HTERT RPE-1 (cell line): Measurements from ENCODE around the gene HMGCS2.

Experiments used
- in situ Hi-C: fragments of 300-500 bp; cut with MboI; formaldehyde crosslinking; loops from 4 replicates; pipeline ENCODE4 v1.14.3; 2020; ENCODE audit warnings: low sequenced_read_pairs

The HMGCS2 gene

DNA sequence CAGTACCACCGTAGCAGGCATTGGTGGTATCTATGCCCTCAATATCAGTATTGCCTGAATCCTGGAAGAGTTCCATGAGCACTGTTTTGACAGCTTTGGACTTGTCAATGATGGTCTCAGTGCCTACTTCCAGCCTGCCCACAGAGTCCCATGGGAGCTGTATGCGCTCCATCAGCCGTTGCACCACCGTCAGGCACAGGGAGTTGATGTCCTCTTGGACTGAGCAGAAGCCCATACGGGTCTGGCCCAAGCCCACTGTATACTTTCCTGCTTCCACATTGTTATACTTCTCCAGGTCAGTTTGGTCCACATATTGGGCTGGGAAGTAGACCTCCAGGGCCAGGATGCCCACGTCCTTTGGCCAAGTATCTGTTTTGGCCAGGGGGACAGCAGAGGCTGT is 4.5 kb downstream of the HMGCS2 start:
- in situ Hi-C loops: no loop called here

DNA sequence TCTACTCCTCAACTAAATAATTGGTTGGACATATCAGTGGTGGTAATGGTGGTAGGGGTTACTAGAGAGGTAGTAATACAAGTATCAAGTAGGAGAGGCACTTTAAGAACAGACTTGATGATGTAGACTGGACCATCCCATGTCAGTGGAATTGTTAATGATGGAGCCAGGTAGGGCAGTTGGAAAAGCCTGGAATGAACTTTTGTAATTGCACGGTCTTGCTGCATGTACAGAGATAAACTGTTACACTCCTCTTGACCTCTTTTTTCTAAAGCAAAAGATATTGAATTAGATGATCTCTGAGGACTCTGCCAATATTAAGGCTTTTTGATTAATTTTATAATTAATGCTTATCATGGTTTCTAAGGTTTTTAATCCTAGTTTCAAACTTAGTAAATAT is 5.8 kb downstream of the HMGCS2 start:
- in situ Hi-C loops: no loop called here

DNA sequence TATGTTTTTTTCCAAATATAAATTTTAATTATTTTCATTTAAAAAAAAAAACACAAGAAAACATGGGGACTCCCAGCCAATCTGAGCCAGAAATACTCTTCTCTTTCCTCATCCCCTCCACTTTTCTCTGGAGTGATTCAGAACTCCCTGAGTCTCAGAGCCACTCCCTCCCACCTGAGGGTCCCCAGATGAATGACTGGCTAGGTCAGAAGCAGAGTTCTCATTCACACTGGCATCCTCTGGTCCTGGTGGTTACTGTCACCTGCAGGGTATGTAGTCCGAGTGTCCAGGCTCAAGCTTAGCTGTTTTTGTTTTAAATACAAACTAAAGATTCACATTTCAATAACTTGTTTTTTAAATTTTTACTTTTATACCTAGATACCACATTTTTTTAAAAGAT is 6.3 kb downstream of the HMGCS2 start:
- in situ Hi-C loops: no loop called here

DNA sequence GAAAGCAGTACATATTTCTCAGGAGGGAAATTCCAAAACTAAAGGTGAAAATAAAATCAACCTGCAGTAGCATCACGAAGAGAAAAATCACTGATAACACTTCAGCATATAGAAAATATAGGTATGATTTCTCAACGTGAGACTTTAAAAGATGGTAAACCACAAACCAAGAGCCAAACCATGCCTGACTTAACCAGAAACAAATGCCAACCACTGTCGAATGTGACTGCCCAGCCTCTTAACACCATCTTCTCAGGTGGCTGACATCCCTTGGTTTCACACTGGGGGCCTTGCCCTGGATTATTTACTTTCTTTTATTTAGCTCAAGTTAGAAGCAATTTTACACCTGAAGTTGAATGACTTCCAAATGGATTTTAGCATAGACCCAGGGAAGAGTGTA is 10.1 kb downstream of the HMGCS2 start:
- in situ Hi-C loops: no loop called here

DNA sequence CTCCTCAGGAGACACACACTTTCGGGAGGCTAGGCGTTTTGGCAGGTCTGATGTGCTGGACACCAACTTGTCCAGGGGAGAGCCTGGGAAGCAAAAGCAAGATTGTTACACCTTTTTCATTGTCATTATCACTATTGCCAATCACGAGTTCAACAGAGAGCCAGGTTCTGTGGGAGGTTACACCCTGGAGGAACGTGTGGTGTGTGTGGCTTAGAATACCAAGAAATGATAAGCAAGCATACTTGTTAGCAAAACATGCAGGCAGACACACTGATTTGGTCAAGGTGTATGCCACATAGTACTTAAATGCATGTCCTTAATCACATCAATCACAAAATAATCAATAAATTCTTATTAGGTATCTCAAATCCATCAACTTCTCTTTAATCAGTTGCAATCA is 16.1 kb downstream of the HMGCS2 start:
- in situ Hi-C loops: no loop called here

DNA sequence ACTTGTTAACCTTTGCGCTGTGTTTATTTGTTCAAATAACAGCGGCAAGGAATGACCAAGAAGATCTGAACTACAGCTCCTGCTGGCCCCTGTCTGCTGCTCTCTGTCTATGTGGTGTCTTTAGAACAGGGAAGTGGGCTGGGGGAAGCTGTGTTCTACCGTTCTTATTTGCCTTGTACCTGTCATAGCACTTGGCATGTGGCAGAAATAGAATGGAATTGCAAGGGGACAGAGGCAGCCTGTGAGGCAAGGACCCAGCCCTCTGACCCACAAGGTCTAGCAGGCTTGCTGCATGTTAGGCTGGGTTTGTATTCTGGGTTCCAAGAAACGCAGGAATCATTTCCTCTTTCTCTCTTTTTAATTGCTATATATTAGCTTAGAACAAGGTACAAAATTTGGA is 20.7 kb downstream of the HMGCS2 start:
- in situ Hi-C loops: no loop called here

DNA sequence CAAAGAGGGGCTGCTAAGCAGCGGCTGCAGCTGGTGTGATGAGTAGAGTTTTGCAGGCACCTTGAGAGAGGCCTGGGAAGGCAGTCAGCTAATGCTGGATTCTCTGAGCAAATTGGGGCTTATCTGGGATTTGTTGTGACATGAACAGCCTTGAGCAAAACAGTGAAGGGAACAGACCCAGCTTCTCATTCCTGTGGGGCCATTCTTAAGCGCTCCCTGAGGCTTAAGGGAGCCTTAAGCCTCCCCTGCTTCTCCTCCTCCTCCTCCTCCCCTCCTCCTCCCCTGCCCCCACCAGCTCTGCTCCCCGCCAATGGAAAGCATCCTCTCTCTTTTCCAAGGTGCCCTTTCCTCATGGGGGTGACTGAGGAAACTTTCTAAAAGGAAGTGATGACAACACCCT is 21.3 kb downstream of the HMGCS2 start:
- in situ Hi-C loops: no loop called here

DNA sequence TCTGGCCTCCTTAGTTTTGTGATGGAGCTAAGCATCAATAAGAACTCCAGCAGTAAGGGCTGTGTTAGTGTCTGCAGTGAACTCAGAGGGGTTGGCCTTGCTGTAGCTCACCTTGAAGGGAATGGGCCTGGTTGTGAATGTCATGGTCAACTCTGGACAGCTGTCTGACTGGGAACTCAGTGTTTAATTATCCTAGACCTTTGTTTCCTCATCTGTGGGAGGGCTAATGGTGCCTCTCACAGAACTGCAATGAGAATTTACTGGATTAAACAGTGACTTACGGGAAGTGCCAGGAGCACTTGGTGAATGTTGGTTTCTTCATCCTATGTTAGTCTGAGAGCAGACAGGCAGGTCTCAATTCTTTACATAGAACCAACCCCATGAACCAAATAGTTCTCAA is 23.7 kb downstream of the HMGCS2 start:
- in situ Hi-C loops: no loop called here

DNA sequence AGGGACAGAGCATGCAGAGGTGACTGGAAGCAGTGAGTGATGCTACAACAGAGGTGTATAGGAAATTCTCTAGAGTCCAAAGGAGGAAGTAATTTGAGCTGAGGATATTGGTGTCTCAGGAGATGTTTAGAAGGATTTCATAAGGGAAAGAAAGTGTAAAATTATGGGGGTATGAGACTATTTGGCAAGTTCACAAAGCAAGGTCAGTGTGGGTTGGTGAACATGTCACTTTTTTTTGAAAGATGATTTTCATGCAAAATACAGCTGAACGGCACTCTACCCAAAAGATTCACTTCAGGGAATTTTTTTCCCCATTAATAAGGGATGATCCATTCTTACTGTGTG is 24.1 kb downstream of the HMGCS2 start:
- in situ Hi-C loops: no loop called here

DNA sequence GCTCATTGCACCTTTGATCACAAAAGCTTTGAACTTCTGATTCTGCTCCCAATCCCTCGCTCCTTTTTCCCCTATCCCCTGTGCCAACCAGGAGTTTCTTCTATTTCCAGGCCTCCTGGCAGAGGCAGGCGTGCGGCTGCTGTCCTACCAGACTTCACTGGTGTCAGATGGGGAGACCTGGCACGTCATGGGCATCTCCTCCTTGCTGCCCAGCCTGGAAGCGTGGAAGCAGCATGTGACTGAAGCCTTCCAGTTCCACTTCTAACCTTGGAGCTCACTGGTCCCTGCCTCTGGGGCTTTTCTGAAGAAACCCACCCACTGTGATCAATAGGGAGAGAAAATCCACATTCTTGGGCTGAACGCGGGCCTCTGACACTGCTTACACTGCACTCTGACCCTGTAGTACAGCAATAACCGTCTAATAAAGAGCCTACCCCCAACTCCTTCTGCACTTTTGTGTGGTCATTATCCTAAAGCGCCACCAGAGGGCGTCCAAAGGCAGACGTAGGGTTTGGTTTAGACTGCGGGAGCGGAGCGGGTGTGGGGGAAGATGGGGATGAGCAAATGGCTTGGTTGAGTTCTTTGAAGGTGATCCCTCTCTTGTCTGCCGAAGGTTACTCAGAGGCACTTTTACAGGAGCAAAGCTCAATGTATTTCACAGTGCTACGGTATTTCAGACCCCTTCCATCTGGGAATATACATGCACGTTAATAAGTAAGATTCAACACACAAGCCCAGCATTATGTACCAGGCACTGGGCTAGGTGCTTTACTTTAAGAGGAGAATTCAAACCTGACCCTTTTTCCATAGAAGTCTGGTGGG is 24.7 kb downstream of the HMGCS2 start:
- in situ Hi-C loops: no loop called here

DNA sequence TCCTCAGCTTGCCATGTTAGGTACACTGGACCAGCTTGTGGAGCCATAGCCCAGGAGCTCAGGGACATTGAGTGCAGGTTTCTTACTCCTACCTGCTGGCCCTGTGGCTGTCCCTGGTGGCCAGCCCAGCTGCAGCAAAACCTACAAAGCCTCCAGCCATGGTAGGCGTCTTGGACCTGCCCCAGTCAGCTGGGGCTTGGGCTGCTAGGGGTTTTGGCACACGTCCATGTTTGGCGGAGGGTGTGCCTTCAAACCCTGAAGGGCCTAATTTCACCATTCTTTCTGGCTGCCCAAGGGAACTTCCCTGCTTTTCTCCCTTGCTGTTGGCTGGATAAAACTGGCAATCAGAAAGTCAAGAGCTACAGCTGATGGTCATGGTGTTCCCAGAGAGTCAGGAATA is 25.4 kb downstream of the HMGCS2 start:
- in situ Hi-C loops: no loop called here

DNA sequence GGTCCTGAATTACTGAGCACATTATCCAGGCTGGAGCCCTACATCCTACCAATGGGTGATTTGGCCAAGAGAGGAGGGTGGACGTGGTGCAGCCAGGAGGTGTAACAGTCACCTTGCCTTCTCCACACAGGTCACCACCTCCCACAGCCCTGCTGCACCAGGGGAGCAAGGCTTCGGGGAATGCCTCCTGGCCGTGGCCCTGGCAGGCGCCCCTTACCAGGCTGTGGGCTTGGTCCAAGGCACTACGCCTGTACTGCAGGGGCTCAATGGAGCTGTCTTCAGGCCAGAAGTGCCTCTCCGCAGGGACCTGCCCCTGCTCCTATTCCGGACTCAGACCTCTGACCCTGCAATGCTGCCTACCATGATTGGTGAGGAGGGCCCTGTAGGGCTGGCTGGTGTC is 26.0 kb downstream of the HMGCS2 start:
- in situ Hi-C loops: no loop called here

DNA sequence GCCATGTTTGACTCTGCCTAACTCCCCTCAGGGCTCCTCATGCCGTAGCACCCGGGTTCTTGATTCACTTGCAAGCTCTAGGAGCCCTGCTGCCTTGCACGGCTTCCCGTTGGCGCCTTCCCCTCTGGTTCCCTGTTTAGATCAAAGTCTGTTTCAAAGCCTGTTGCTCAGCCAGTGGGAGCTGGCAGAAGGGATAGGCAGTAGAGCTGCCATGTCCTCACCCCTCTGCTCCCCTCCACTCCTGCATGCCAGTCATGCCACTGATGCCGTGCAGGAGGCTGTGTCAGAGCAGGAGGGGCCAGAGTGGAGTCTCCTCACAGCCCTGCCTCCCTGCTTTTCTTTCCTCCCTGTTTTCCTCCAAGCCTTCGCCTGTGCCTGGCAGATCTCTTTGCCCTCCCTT is 26.5 kb downstream of the HMGCS2 start:
- in situ Hi-C loops: no loop called here

DNA sequence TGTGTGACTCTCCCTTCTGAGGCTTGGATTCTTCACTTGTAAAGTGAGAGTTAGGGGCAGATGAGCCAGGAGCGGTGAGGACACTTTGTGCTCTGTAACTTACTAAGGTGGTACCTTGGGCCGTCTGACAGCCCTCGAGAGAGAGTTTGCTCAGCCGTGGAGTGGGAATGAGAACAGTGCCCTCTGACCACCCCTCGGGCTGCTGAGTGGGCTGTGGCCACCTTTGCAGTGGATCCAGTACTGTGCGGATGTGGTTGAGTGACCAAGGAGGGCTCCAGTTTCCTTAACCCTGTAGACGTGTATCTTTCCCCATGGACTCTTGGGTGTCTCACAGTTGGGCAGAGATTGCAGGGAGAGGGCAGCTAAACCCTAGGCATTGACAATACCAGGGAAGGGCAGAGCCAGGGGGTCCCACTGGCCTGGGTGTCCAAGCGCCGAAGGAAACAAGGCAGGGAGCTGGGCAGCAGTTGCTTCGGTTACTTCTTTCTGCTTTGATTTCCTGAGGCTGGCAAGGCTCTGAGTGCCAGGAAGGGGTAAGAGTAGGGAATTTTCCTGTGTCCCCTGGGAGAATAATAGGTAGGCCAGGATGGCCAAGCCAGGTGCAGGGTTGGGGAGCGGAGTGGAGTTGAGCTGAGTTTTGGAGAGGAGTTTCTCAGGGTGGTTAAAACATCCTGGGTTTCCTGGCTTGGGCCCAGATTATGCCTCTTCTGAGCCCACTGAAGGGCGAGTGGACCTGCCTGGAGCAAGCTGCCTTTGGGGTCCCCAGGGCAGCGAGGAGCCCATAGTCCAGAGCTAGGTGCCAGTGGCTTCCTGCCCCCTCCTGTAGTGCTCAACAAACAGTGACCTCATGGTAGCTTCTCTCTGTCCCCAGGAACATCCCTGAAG is 27.6 kb downstream of the HMGCS2 start:
- in situ Hi-C loops: no loop called here

DNA sequence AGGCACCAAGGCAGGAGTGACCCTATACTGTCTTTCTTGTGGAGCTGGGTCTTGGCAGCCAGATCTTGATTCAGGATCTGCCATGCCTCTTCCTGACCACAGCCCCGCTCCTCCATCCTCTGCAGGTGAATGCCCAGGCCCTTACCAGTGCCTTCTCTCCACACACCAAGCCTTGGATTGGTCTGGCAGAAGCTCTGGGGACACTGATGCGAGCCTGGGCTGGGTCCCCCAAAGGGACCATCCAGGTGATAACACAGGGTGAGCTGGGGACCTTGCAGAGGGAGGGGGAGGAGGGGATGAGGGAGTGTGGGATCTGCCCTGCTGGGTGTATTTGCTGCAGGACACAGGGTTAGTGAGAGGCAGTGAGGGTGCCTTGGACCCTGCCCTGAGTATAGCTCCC is 28.4 kb downstream of the HMGCS2 start:
- in situ Hi-C loops: no loop called here

DNA sequence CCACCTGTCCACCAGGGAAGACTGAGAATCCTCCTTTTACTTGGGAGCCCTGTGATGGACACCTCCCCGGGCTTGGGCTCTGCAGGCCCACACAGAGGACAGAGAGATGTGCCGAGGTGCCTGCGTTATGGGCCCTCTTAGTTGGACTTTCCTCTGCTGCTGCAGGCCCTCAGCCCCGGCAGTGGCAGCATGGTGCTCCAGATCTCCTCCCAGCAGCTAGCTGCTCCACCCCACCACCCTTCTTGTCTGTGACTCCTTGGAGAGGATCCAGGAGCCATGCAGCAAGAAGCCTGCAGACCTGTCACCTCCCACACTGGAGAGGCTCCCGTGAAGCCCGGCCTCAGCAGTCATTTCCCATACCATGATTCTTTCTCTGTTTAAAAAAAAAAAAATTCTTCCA is 29.6 kb downstream of the HMGCS2 start:
- in situ Hi-C loops: no loop called here

DNA sequence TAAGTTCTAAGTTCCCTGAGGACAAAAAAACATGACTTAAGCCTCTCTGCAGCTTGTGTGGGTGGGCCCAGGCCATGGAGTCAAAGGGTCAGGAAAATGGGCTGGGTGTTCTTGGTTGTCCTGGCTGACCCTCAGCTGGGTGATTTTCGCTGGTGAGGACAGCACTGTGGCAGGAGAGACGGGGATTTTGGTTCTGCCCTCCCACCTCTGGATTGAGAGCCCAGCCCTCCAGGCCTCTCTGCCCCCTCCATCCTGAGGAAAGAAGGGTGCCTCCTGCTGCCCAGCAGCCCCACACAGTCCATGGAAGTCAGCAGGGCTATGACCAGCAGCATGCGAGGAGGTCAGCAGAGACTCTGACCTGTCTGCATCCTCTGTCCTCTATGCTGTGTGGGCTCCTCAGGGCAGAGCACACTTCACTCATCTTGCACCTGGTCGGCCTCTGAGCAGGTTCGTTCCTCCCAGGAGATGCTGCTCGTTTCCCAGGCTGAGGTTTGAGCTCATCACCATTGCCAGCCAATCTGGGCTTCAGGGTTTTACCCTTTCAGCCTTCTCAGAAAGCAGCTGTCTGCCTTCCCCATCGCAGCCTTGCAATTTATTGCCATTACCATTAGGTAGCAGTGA is 30.5 kb downstream of the HMGCS2 start:
- in situ Hi-C loops: no loop called here

DNA sequence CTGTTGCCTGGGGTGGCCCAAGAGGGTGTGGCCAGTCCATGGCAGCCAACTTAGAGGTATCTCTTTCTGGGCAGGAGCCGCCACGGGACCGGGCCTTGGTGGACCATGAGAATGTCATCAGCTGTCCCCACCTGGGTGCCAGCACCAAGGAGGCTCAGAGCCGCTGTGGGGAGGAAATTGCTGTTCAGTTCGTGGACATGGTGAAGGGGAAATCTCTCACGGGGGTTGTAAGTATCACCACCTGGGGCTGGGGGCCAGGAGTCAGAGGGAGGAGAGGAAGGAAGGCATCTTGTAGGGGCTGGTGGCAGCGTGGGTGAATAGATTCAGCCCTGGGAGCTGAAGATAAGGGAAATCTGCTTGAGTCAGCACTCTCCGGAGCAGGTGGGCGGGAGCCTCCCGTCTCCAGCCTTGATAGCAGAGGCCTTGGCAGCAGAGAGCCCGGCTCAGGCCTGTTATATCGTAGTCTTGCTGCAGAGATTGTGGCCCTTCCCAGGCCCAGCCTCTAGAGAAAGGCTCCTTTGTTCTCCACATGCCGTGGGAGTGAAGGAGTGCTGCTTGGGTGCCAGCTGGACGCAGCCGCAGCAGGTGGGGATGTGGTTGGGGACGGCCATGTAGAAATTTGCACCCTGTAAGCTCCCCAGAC is 31.5 kb downstream of the HMGCS2 start:
- in situ Hi-C loops: no loop called here

DNA sequence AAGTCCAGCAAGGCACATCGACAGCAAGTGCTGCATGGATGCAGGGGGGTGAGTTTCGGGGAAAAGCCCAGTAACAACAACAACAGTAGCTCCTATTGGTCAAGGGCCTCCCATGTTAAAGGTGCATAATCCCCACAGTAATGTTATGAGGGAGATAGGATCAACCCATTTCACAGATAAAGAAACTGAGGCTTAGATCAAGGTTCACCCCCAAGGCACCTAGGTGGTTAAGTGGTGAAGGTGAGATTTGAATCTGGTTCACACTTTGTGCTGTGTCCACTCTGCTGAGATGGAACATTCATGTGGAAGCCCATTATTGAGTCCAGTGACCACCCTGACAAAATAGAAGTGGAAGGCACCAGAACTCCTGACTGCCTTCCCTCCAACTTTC is 32.1 kb downstream of the HMGCS2 start:
- in situ Hi-C loops: no loop called here

DNA sequence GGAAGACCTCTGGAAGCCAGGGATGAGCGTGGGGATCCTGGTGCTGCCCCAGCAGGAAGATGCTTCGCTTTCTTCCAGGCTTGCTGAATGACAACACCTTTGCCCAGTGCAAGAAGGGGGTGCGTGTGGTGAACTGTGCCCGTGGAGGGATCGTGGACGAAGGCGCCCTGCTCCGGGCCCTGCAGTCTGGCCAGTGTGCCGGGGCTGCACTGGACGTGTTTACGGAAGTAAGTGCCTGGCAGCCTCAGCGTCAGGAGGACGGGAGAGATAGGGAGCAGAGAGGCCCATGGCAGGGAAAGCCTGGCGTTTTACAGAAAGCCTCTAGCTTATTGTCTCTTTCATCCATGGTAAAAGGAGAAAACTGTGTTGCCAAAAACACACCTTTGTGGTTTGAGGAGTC is 33.5 kb downstream of the HMGCS2 start:
- in situ Hi-C loops: no loop called here

DNA sequence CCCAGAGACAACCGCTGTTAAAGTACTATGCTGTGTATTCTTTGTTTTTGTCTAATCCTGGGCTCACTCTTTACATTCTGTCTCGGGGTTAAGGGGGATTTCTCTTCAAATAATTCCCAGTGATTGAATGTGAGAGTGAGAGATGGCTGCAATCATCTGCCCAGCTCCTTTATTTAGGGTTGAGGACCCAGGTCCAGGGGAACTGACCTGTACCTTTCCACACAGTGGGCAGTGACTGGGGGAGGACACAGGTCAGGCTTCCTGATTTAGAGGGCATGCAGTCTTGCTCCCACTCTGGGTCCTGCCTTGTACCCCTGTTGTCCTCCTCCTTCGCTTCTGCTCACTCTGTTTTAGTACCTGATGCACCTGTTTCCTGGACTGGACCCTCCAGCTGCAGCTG is 35.0 kb downstream of the HMGCS2 start:
- in situ Hi-C loops: no loop called here
